HG02610 (cell line): Measurements from ENCODE around the gene SUPT5H.

Experiments
- ATAC-seq: cut with Tn5 transposase; IDR thresholded peaks from one replicate; pipeline ENCODE4 v1.9.1; 2021; ENCODE audit warnings: mild to moderate bottlenecking, moderate library complexity; ENCODE audit not compliant: unreplicated experiment

Gene SUPT5H

GRCh38 chr19:39409208-39410016, 36.0 kb upstream of the SUPT5H start:
- no peak for ATAC-seq

GRCh38 chr19:39410017-39410830, 35.2 kb upstream of the SUPT5H start:
- ATAC-seq = no peak

GRCh38 chr19:39410831-39411080, 34.6 kb upstream of the SUPT5H start:
- no peak for ATAC-seq

- ATAC-seq = no peak
Observed at GRCh38 chr19:39411081-39411831, 34.1 kb upstream of the SUPT5H start.

- ATAC-seq = peak; percentile 29
Observed at GRCh38 chr19:39411832-39412099, 33.6 kb upstream of the SUPT5H start.

GRCh38 chr19:39412100-39412866, 33.1 kb upstream of the SUPT5H start, which contains the start of gene PLEKHG2:
Gene PLEKHG2, plus strand, starts transcription at chr19:39412669. Its CDS starts 1,418 bp downstream, at chr19:39414087.
- peak; percentile 63 for ATAC-seq

- no peak for ATAC-seq
Observed at GRCh38 chr19:39412867-39413271, 32.5 kb upstream of the SUPT5H start.

- no peak for ATAC-seq
Observed at GRCh38 chr19:39413272-39413910, 32.0 kb upstream of the SUPT5H start.

GRCh38 chr19:39413911-39414608, 31.3 kb upstream of the SUPT5H start:
- ATAC-seq = no peak

GRCh38 chr19:39415111-39416046, 30.0 kb upstream of the SUPT5H start:
- no peak for ATAC-seq

- no peak for ATAC-seq
Observed at GRCh38 chr19:39416152-39417120, 28.9 kb upstream of the SUPT5H start.

GRCh38 chr19:39417463-39418181, 27.8 kb upstream of the SUPT5H start:
- ATAC-seq = no peak

- no peak for ATAC-seq
Observed at GRCh38 chr19:39419003-39419402, 26.4 kb upstream of the SUPT5H start.

- no peak for ATAC-seq
Observed at GRCh38 chr19:39420769-39421168, 24.6 kb upstream of the SUPT5H start.

GRCh38 chr19:39422020-39422419, 23.4 kb upstream of the SUPT5H start:
- ATAC-seq = no peak

GRCh38 chr19:39423258-39424086, 21.9 kb upstream of the SUPT5H start:
- no peak for ATAC-seq
